ENCODE measurements around the gene TBC1D5.

- TF ChIP-seq CTCF (IDR thresholded peaks at IDR 0.05; ENCODE audit: low read depth, low read length, poor library complexity, severe bottlenecking): no peak
- TF ChIP-seq EZH2phosphoT487 (IDR thresholded peaks at IDR 0.05; ENCODE audit: borderline replicate concordance, low read length): no peak
These were observed 382.5 kb downstream of the TBC1D5 start for GRCh38 chr3:17359911-17360310.
